ENCODE measurements around the gene EIF3K.

EIF3K gene

DNA sequence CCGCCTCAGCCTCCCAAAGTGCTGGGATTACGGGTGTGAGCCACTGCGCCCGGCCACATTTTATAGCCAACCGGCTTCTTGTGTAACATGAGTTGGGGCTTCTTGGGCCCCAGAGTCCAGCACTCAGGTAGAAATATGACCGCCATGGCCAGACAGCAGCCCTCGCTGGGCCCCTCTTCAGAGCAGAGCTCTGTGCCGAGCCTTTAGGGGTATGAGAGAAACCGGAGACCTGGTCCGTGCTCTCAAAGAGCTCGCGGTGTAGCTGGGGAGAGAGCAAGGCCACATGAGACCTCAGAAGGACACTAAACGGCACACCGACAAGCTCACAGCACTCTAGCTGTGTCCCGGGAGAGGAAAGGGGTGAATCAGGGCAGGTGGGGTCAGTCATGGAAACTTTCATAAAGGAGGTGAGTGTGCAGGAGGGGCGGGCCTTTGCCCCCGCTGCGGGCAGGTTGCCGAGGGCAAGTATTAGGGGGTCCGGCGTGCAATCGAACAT lies 44.2 kb downstream of the EIF3K start:
- Histone ChIP-seq H3K4me3 (ENCODE audit: low read length) (no peak overlapping the region), H3K4me2 (ENCODE audit: low read length) (peak overlapping the region; percentile 59), H3K27me3 (ENCODE audit: control insufficient read depth, insufficient read depth, low read length) (no peaks in the 10 kb centered on the region), H3K9me3 (replicated peaks; ENCODE audit: low read length) (no peaks in the 10 kb centered on the region), H3K4me1 (ENCODE audit: control insufficient read depth, insufficient read depth, low read length) (peaks cover 91% of the 10 kb centered on the region), H3K36me3 (ENCODE audit: insufficient read depth, low read length) (peaks cover 34% of the 10 kb centered on the region), H3K9ac (ENCODE audit: low read depth, low read length) (peak overlapping the region; percentile 78)

DNA sequence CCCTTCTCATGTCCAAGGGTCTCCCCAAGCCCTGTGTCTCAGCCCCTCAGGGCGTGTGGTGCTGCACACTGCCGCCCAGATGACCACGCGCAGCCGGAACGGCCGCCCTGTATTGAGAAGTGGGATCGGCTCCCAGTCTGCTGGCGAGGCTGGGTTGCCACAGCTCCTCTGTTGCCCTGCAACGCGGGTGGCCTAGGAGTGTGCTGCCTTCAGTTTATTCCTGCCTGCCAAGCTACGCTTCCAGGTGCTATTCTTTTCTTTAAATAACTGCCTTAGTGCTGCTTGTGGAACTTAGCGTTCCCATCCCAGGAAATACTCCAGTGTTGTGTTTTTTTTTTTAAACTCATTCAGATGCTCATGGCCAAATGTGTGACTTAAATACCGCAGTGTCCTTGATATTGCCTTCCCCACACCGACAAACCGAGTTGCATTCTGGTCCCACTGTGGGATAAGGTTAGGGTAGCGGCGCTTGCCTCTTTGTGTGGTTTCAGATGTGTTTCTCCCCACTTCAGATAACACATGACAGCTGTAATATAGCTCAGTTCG lies 45.0 kb downstream of the EIF3K start:
- Histone ChIP-seq H3K36me3 (ENCODE audit: insufficient read depth, low read length) (peaks cover 37% of the 10 kb centered on the region), H3K4me2 (ENCODE audit: low read length) (peak overlapping the region; percentile 59), H3K4me3 (ENCODE audit: low read length) (peak overlapping the region; percentile 18), H3K4me1 (ENCODE audit: control insufficient read depth, insufficient read depth, low read length) (peaks cover 93% of the 10 kb centered on the region), H3K27me3 (ENCODE audit: control insufficient read depth, insufficient read depth, low read length) (no peaks in the 10 kb centered on the region), H3K9ac (ENCODE audit: low read depth, low read length) (peak overlapping the region; percentile 78), H3K9me3 (replicated peaks; ENCODE audit: low read length) (no peaks in the 10 kb centered on the region)

DNA sequence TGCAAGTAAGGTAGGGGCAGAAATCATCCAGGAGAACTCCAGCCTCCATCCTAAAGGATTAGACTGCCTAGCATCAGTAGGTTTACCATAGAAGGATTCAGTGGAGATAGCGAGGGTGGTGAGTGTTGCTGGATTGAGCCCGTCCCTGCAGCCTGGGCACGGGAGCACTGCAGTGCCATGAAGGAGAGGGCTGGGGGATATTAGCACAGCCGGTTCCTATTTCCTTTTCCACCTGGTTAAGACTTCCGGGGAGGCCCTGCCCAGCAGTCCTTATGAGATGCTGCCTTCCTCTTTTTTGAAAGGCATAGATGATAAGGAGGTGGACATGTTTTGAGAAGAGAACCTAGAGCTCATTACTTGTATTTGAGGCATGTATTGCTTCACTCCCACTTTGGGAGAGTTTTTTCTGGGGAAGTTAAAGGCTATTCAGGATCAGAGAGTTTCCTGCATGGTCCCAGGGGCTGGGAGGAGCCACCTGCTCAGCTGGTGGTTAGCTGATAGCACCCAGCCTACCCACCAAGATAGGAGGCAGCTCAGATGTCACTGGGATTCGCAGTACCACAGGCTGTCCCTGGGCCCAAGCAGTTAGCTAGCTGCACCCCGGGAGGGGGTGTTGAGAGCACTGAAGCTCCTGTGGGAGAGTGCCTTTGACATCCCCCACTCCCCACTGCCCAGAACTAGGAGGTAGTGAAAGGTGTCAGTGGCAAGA lies 45.7 kb downstream of the EIF3K start:
- H3K36me3 ChIP-seq (ENCODE audit: insufficient read depth, low read length): peaks cover 43% of the 10 kb centered on the region
- no peaks in the 10 kb centered on the region for H3K9me3 ChIP-seq (replicated peaks; ENCODE audit: low read length)
- peak overlapping the region; percentile 21 for H3K4me3 ChIP-seq (ENCODE audit: low read length)
- peak overlapping the region; percentile 78 for H3K9ac ChIP-seq (ENCODE audit: low read depth, low read length)
- H3K27me3 ChIP-seq (ENCODE audit: control insufficient read depth, insufficient read depth, low read length): no peaks in the 10 kb centered on the region
- H3K4me2 ChIP-seq (ENCODE audit: low read length): peak overlapping the region; percentile 59
- H3K4me1 ChIP-seq (ENCODE audit: control insufficient read depth, insufficient read depth, low read length): peaks cover 93% of the 10 kb centered on the region

DNA sequence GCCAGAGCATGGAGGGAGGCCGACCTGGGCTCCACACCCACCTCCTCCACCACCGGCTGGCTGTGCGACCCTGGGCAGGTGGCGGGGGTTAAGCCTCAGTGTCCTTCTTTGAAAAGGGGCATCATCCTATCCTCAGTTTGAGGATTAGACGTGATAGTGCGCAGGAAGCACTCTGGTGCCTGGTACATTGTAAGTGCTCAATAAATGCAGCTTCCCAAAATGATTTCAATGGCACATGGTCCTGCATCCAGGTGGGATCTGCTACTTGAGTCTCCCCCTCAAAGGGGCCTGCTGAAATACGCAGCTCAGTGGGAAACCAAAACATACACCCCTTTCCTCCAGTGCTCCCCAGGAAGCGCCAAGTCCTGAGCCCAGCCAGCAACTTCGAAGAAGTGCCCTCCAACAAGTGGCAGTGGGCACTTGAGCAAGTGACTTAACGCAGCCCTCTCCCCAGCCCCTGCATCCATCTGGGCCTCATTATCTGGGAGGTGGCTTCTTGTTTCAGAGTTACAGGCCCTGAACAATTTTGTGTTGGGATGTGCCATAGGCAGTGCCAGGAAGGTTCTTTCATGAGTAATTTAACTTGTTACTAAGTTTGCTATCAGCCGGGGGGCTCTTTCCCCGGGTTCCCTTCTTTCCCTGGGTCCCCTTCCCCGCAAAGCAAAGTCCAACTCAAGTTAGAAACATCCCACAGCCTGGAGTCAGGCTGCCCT lies 46.4 kb downstream of the EIF3K start:
- Histone ChIP-seq H3K4me1 (ENCODE audit: control insufficient read depth, insufficient read depth, low read length) (peaks cover 93% of the 10 kb centered on the region), H3K4me2 (ENCODE audit: low read length) (peak overlapping the region; percentile 61), H3K9ac (ENCODE audit: low read depth, low read length) (peak overlapping the region; percentile 78), H3K9me3 (replicated peaks; ENCODE audit: low read length) (no peaks in the 10 kb centered on the region), H3K4me3 (ENCODE audit: low read length) (peak overlapping the region; percentile 21), H3K36me3 (ENCODE audit: insufficient read depth, low read length) (peaks cover 49% of the 10 kb centered on the region), H3K27me3 (ENCODE audit: control insufficient read depth, insufficient read depth, low read length) (no peaks in the 10 kb centered on the region)

DNA sequence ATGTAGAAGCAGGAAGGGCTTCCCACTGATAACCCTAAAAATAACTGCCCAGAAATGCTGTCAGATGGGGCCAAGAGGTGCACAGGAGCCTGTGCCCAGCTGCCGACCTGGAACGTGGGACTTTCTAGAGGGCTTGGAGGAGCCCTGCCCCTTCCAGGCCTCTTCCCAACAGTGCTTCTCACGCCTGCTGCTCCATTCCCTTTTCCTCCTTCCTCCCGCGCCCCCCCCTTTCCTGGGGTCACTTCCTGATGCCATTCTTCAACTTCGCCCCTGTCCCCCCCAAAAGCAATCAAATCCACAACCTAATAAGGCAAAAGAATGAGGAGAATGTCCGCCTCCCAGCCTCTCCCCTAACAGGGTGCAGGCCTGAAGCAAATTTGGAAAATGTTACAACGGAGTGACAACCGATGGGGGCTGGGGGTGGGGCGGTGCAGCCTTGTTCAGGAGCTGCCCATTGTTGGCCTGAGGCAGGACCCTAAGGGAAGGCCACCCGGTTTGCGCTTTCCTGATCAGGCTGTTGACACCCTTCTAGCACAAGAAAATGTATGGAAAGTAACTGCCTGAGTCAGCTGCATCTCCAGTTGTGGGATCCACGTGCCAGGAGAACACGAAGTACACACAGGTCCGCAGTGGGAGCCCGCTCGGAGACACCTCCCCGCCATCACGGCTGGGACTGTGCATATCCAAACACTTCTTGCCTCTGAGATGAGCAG lies 47.1 kb downstream of the EIF3K start:
- peak overlapping the region; percentile 78 for H3K9ac ChIP-seq (ENCODE audit: low read depth, low read length)
- H3K27me3 ChIP-seq (ENCODE audit: control insufficient read depth, insufficient read depth, low read length): no peaks in the 10 kb centered on the region
- H3K4me2 ChIP-seq (ENCODE audit: low read length): peak overlapping the region; percentile 61
- H3K36me3 ChIP-seq (ENCODE audit: insufficient read depth, low read length): peaks cover 43% of the 10 kb centered on the region
- no peaks in the 10 kb centered on the region for H3K9me3 ChIP-seq (replicated peaks; ENCODE audit: low read length)
- peak overlapping the region; percentile 5 for H3K4me3 ChIP-seq (ENCODE audit: low read length)
- peaks cover 90% of the 10 kb centered on the region for H3K4me1 ChIP-seq (ENCODE audit: control insufficient read depth, insufficient read depth, low read length)

DNA sequence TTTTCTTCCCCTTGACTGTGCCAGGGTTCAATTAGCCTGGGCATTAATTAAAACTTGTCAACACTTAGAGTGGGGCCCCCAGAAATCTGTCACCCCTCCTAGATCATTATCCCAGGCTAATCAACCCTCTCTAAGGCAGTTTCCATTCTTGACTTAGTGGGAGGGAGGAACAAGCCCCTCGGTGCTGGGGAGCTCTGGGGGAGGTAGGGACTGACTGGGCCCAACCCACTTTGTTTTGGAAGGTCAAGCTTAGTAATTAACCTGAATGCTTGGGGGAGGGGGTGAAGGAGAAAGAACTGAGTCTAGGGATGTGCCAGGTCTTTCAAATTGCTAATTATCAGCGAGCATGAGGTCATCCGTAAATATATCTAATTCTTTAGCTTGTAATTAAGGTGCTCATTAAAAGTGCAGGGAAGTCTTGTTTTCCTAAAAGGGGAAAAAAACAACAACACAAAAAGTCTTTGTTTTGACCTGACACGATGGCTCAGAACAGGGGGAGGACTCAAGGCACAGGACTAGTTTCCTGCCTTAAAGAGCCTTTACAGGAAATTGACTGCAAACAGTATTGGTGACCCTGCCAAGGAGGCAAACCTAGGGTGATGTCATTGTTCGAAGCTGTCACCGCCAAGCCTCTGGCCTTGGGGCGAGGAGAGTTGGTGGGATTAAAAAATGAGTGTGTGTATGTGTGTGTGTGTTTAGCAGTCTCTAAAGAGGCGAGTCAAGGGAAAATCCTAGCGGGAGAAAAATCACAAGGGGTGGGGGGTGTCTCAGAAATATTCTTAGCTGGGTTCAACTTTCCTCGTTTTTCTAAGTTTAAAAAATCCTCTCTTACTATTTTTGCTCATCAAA lies 47.9 kb downstream of the EIF3K start:
- H3K4me1 ChIP-seq (ENCODE audit: control insufficient read depth, insufficient read depth, low read length): peaks cover 95% of the 10 kb centered on the region
- H3K9ac ChIP-seq (ENCODE audit: low read depth, low read length): peak overlapping the region; percentile 78
- H3K4me2 ChIP-seq (ENCODE audit: low read length): peak overlapping the region; percentile 61
- no peaks in the 10 kb centered on the region for H3K27me3 ChIP-seq (ENCODE audit: control insufficient read depth, insufficient read depth, low read length)
- peak overlapping the region; percentile 12 for H3K4me3 ChIP-seq (ENCODE audit: low read length)
- H3K36me3 ChIP-seq (ENCODE audit: insufficient read depth, low read length): peaks cover 41% of the 10 kb centered on the region
- no peaks in the 10 kb centered on the region for H3K9me3 ChIP-seq (replicated peaks; ENCODE audit: low read length)

DNA sequence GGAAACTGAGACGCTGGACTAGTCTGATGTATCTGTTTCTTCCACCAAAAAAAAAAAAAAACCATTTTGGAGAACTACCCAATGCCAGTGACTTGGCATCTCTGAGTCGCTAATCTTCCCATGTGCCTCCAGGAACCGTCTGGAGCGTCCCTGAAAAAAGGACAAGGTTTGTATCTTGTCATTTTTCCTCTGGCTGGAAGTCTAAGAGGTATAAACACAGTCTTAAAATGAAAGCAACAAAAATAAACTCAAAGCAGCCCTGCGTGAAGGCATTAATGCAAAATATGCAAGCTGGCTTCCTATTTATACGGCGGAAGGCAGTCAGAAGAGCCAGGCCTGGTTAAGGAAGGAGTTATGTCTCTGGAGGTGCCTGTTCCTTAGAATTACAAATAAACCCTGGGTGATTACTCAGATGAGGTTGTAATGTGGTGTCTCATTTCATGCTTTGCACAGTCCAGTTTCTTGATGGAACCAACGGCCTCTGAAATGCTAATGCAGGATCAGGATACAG lies 48.7 kb downstream of the EIF3K start:
- Histone ChIP-seq H3K4me3 (ENCODE audit: low read length) (peak overlapping the region; percentile 12), H3K4me1 (ENCODE audit: control insufficient read depth, insufficient read depth, low read length) (peaks cover 87% of the 10 kb centered on the region), H3K9me3 (replicated peaks; ENCODE audit: low read length) (no peaks in the 10 kb centered on the region)

DNA sequence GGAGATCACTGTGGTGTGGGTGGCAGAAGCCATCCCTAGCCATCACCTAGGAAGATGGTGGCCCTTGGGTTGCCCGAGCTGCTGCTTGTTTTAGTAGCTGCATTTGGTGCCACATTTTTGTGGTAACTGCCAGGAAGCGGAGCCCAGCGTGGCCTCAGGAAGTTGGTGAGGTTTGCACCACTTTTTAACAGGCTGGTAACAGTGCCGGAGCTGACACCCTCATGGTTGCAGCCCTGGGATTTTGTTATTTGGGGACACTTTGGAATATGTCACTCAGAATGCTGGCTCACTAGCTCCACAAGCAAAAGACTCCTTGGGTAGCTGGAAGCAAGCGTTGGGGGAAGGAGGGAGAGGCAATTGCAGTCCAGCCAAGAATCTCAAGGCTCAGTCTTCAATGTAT lies 50.6 kb downstream of the EIF3K start:
- no peak overlapping the region for H3K4me3 ChIP-seq (ENCODE audit: low read length)
- peaks cover 78% of the 10 kb centered on the region for H3K4me1 ChIP-seq (ENCODE audit: control insufficient read depth, insufficient read depth, low read length)
- peaks cover 26% of the 10 kb centered on the region for H3K36me3 ChIP-seq (ENCODE audit: insufficient read depth, low read length)
- H3K27me3 ChIP-seq (ENCODE audit: control insufficient read depth, insufficient read depth, low read length): no peaks in the 10 kb centered on the region
- H3K9ac ChIP-seq (ENCODE audit: low read depth, low read length): no peak overlapping the region
- H3K9me3 ChIP-seq (replicated peaks; ENCODE audit: low read length): no peaks in the 10 kb centered on the region
- no peak overlapping the region for H3K4me2 ChIP-seq (ENCODE audit: low read length)

More for the DNA sequence above, 48.7 kb downstream of the EIF3K start:
- H3K36me3 ChIP-seq (ENCODE audit: insufficient read depth, low read length): peaks cover 34% of the 10 kb centered on the region
- H3K9ac ChIP-seq (ENCODE audit: low read depth, low read length): peak overlapping the region; percentile 78
- peak overlapping the region; percentile 61 for H3K4me2 ChIP-seq (ENCODE audit: low read length)
- H3K27me3 ChIP-seq (ENCODE audit: control insufficient read depth, insufficient read depth, low read length): no peaks in the 10 kb centered on the region

DNA sequence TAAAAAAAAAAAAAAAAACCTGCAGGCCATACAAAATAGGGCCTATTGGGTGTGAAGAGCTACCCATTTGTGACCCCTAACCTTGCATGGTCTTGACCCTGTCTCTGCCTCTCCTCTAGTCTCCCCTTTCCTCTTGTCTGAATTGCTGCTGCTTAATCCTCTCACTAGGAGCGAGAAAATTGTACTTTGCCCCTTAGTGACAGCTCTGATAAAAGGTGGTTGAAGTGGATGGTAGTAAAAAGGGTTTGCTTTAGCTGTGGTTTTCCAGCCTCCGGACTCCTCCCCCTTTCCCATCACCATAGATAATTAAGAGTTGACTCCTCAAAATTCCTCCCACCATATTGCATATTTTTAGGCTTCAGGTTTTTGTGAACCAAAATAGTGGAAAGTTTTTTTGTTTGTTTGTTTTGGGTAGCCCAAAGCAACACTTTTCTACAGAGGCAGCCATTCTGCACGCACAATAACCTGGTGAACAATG lies 52.0 kb downstream of the EIF3K start:
- no peak overlapping the region for H3K9ac ChIP-seq (ENCODE audit: low read depth, low read length)
- no peaks in the 10 kb centered on the region for H3K9me3 ChIP-seq (replicated peaks; ENCODE audit: low read length)
- no peaks in the 10 kb centered on the region for H3K27me3 ChIP-seq (ENCODE audit: control insufficient read depth, insufficient read depth, low read length)
- H3K4me3 ChIP-seq (ENCODE audit: low read length): no peak overlapping the region
- no peak overlapping the region for H3K4me2 ChIP-seq (ENCODE audit: low read length)
- H3K4me1 ChIP-seq (ENCODE audit: control insufficient read depth, insufficient read depth, low read length): peaks cover 78% of the 10 kb centered on the region
- H3K36me3 ChIP-seq (ENCODE audit: insufficient read depth, low read length): peaks cover 22% of the 10 kb centered on the region

DNA sequence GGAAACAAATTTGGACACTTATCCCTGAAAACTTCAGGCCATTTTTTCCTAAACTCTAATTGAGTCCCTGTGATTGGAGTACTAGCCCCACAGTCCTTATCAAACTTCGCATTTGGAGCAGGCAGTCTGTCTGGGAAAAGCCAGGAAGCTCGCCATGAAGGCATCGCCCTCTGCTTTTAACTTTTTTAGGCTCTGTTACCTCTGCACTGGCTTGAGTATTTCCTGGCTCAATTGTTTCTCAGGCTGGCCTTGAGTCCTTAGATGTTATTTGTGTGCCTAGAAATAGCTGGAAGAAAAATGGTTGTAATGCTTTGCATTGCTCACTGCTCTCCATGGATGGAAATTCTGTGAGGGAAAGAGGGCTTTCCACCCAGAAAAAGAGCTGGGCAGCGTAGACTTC lies 52.7 kb downstream of the EIF3K start:
- Histone ChIP-seq H3K9ac (ENCODE audit: low read depth, low read length) (peak overlapping the region; percentile 34), H3K27me3 (ENCODE audit: control insufficient read depth, insufficient read depth, low read length) (no peaks in the 10 kb centered on the region), H3K36me3 (ENCODE audit: insufficient read depth, low read length) (peaks cover 17% of the 10 kb centered on the region), H3K4me1 (ENCODE audit: control insufficient read depth, insufficient read depth, low read length) (peaks cover 78% of the 10 kb centered on the region), H3K9me3 (replicated peaks; ENCODE audit: low read length) (no peaks in the 10 kb centered on the region), H3K4me2 (ENCODE audit: low read length) (no peak overlapping the region), H3K4me3 (ENCODE audit: low read length) (no peak overlapping the region)
